Parathyroid adenoma (tissue), 2 donors: Measurements from ENCODE around the gene MREG.
A peak's percentile ranks its signal among the peaks of the same experiment; 100 is the strongest.

Experiments
- H2AFZ ChIP-seq: fragments of 300-600 bp; sonication (generic); one replicate; pipeline ENCODE4 v1.7.0; 2017; ENCODE audit warnings: antibody characterized with exemption, mild to moderate bottlenecking
- H3K27ac ChIP-seq: fragments of 300-600 bp; sonication (generic); one replicate; pipeline ENCODE4 v1.7.0; 2017
- H3K27me3 ChIP-seq: fragments of 300-600 bp; sonication (generic); one replicate; pipeline ENCODE4 v1.7.0; 2017; ENCODE audit warnings: low read length; ENCODE audit not compliant: control insufficient read depth, insufficient read depth
- H3K36me3 ChIP-seq: fragments of 300-600 bp; sonication (generic); one replicate; pipeline ENCODE4 v1.7.0; 2017; ENCODE audit warnings: low read length; ENCODE audit not compliant: control insufficient read depth, insufficient read depth
- H3K4me1 ChIP-seq: fragments of 300-600 bp; sonication (generic); one replicate; pipeline ENCODE4 v1.7.0; 2017; ENCODE audit warnings: control low read depth
- H3K4me2 ChIP-seq: fragments of 300-600 bp; sonication (generic); one replicate; pipeline ENCODE4 v1.7.0; 2017; ENCODE audit warnings: low read length
- H3K4me3 ChIP-seq: fragments of 300-600 bp; sonication (generic); one replicate; pipeline ENCODE4 v1.7.0; 2017; ENCODE audit warnings: low read depth, low read length
- H3K79me2 ChIP-seq: fragments of 300-600 bp; sonication (generic); one replicate; pipeline ENCODE4 v1.7.0; 2017; ENCODE audit warnings: control low read depth
- H3K9ac ChIP-seq: fragments of 300-600 bp; sonication (generic); one replicate; pipeline ENCODE4 v1.7.0; 2017; ENCODE audit warnings: mild to moderate bottlenecking
- H3K9me3 ChIP-seq: fragments of 300-600 bp; sonication (generic); one replicate; pipeline ENCODE4 v1.7.0; 2017; ENCODE audit warnings: low read length; ENCODE audit not compliant: control insufficient read depth
- TF ChIP-seq, protein P1 (sequence below): fragments of 300-600 bp; sonication (generic); IDR thresholded peaks from one replicate; pipeline ENCODE4 v1.7.0; 2017; ENCODE audit warnings: antibody characterized with exemption, mild to moderate bottlenecking
- donor health status: primary hyperparathyroidism.

The MREG gene

DNA sequence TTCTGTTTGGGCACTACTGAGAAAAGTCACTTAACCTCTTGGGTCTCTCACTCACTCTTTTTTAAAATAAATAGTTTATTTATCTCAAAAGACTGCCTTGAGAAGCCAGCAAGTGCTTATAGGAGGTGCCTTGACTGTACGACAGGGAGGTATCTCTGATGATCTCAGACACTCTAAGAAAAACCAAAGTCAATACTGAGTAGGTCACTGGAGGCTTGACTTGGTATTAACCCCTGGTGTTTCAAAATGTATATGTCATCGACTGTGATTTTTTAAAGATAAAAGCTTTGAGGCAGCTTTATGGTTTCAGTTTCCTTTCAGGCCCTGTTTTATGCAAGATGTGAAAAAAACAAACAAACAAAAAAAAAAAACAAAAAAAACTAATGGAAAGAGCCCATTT lies 33.7 kb downstream of the MREG start:
- no peak overlapping the region for H3K4me3 ChIP-seq
- H2AFZ ChIP-seq = no peak overlapping the region
- H3K9ac ChIP-seq = no peak overlapping the region
- H3K27ac ChIP-seq = no peak overlapping the region
- no peaks in the 10 kb centered on the region for H3K9me3 ChIP-seq
- TF ChIP-seq, protein P1, sequence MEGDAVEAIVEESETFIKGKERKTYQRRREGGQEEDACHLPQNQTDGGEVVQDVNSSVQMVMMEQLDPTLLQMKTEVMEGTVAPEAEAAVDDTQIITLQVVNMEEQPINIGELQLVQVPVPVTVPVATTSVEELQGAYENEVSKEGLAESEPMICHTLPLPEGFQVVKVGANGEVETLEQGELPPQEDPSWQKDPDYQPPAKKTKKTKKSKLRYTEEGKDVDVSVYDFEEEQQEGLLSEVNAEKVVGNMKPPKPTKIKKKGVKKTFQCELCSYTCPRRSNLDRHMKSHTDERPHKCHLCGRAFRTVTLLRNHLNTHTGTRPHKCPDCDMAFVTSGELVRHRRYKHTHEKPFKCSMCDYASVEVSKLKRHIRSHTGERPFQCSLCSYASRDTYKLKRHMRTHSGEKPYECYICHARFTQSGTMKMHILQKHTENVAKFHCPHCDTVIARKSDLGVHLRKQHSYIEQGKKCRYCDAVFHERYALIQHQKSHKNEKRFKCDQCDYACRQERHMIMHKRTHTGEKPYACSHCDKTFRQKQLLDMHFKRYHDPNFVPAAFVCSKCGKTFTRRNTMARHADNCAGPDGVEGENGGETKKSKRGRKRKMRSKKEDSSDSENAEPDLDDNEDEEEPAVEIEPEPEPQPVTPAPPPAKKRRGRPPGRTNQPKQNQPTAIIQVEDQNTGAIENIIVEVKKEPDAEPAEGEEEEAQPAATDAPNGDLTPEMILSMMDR = no peak
- H3K4me1 ChIP-seq = no peaks in the 10 kb centered on the region
- H3K4me2 ChIP-seq = no peak overlapping the region
- H3K27me3 ChIP-seq = no peaks in the 10 kb centered on the region
- peaks cover 4% of the 10 kb centered on the region for H3K79me2 ChIP-seq
- H3K36me3 ChIP-seq = no peaks in the 10 kb centered on the region

DNA sequence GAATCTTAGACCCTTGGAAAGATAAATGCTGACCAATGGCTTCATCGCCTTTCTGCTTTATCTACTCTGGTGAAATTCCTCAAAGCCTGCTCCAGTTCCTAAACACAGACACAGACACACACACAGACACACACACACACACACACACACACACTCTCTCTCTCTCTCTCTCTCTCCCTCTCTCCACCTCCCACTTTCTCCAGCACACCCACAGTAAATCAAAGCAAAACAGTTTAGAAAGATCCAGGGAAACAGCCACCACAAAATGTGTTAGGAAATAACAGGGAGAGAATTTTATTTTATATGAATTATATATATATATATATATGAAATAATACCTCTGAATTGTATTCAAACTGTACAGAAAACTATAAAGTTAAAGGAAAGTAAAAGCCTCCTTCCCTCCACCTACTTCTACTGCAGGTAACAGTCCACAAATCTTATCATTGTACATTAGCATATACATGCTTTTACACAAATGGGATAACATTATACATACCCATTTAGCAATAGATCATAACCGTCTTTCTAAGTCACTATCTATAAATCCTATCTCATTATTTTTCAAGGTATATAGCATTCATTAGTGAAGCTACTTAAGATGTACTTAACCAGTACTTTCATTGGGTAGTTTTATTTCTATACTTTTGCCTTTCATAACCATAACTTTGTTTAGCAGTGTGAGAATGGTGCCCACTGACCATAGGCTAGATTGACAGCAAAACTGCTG lies 38.5 kb downstream of the MREG start:
- no peaks in the 10 kb centered on the region for H3K36me3 ChIP-seq
- H3K4me1 ChIP-seq = peaks cover 30% of the 10 kb centered on the region
- H3K4me2 ChIP-seq = no peak overlapping the region
- TF ChIP-seq, protein P1 = no peak
- no peak overlapping the region for H3K27ac ChIP-seq
- no peaks in the 10 kb centered on the region for H3K27me3 ChIP-seq
- peak overlapping the region; percentile 27 for H2AFZ ChIP-seq
- no peak overlapping the region for H3K9ac ChIP-seq
- no peaks in the 10 kb centered on the region for H3K9me3 ChIP-seq
- peaks cover 4% of the 10 kb centered on the region for H3K79me2 ChIP-seq
- no peak overlapping the region for H3K4me3 ChIP-seq

DNA sequence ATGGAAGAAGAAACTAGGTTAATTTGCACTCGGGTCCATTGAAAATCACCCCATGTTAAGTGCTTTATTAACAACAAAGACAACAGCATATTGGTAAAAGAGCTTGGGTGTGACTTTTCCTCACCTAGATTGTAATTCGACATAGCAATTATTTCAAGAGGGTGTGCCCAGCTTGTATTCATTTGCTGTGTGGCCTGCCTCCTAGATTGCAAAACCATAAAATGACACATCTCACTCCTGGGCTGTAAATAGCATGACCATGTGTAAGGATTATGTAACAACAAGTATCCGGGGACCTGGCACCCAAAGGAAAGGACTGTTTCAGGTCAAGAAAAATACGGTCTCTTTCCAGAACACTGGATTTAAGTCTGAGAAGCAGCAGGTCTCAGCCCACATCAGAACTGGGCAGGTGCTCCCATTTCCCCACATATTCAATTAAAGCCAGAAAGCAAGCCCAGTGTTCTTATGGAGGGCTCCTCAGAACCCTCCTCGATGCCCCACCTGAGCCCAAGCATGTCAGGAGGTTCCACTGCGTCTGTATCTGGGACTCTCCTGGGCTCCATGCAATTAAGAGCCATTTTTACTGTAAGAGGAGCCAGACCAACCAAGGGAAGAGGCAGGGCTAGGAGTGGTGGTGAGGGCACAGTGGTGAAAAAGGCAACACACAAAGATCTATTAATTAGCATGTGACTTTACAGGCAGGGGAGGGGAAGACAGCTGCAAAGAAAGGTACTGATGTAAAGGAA lies 39.2 kb downstream of the MREG start:
- Histone ChIP-seq H3K79me2 (peaks cover 4% of the 10 kb centered on the region), H3K27me3 (no peaks in the 10 kb centered on the region)
- TF ChIP-seq, protein P1 = no peak

DNA sequence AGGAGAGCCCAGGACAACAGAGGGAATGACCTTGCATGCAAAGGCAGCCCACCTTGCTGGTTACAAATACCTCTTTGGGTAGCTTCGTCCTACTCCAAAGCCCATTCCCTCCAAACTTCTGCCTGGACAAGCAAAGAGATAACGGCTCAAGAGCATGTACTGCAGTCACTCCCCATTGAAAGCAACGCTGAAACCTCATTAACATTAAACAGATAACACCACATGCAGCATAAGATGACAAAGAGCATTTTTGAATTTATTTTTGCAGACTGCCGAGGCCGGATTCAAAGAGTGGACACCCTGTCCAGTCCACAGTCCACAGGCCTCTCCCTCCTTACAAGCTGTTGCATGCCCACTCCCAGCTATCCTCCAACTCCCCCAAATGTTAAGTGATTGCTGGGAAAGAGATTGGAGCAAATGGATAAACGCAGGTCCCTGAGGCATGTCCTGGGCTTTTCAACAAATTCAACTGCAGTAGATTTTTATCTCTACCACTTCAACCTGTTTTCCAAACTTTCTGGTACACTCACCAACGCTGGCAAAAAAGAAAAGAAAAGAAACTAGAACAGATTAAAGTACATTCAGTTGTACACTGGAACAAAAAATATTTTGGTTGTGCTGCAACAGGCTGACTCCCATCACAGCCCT lies 40.1 kb downstream of the MREG start:
- H3K27ac ChIP-seq = no peak overlapping the region
- no peaks in the 10 kb centered on the region for H3K36me3 ChIP-seq
- no peak overlapping the region for H3K9ac ChIP-seq
- H3K27me3 ChIP-seq = no peaks in the 10 kb centered on the region
- peaks cover 33% of the 10 kb centered on the region for H3K4me1 ChIP-seq
- TF ChIP-seq, protein P1 = no peak
- H3K9me3 ChIP-seq = no peaks in the 10 kb centered on the region
- no peak overlapping the region for H2AFZ ChIP-seq
- H3K4me3 ChIP-seq = no peak overlapping the region
- no peak overlapping the region for H3K4me2 ChIP-seq
- H3K79me2 ChIP-seq = peaks cover 2% of the 10 kb centered on the region

More for the DNA sequence above, 39.2 kb downstream of the MREG start:
- H3K4me3 ChIP-seq = no peak overlapping the region
- no peak overlapping the region for H3K9ac ChIP-seq
- H3K27ac ChIP-seq = peak overlapping the region; percentile 30
- no peaks in the 10 kb centered on the region for H3K36me3 ChIP-seq
- H3K4me2 ChIP-seq = no peak overlapping the region
- H2AFZ ChIP-seq = peak overlapping the region; percentile 27
- peaks cover 33% of the 10 kb centered on the region for H3K4me1 ChIP-seq
- H3K9me3 ChIP-seq = no peaks in the 10 kb centered on the region
